ENCODE data around the gene GPR84. TPM values are rescaled to one million over a fixed set of nuclear protein-coding genes. Genes with fewer than 3 reads are reported as not detected.

GPR84 gene
- polyA plus RNA-seq, 2 of the 4 experiments (the other 2 are of a cell fraction), result not detected

GRCh38 chr12:54388237-54389133 lies 24.2 kb upstream of the GPR84 start:
- Histone ChIP-seq H3K4me1 (peaks cover 22% of the 10 kb centered on the region; the same call in 2 of the 3 replicates), H3K4me3 (no peak overlapping the region), H3K9me3 (no peaks in the 10 kb centered on the region), H3K4me2 (no peak overlapping the region), H3K27ac (no peak overlapping the region)
- ChIA-PET CTCF (interaction anchor here (0.6 to 11.5 kb wide), 9 partner anchors 9 to 1469 kb away, joined by 3 to 224 read pairs (median 4); no protein-coding TSS in a partner anchor), POLR2A (no interaction called here)
- 70% methylated on average over 4 of the region's 4 CpGs for WGBS (ENCODE audit: missing lambda C conversion rate)
- TF ChIP-seq RCOR1 (IDR thresholded peaks at IDR 0.05; ENCODE audit: low read depth, low read length) (no peak), HDAC2 (IDR thresholded peaks at IDR 0.05) (no peak), HES2 (IDR thresholded peaks at IDR 0.05) (no peak), MAFK (IDR thresholded peaks at IDR 0.05; ENCODE audit: partially characterized antibody) (no peak), RAD21 (conservative IDR thresholded peaks at IDR 0.05 in 1 of 2, IDR thresholded peaks at IDR 0.05 in 1 of 2) (no peak), KDM1A (IDR thresholded peaks at IDR 0.05; ENCODE audit: low read depth) (no peak), CBX8 (IDR thresholded peaks at IDR 0.05) (no peak), CTCF (IDR thresholded peaks at IDR 0.05) (no peak), EHF (CRISPR knock-in tag; IDR thresholded peaks at IDR 0.05) (no peak), SMC3 (IDR thresholded peaks at IDR 0.05) (no peak)
- ATAC-seq (no peak), FAIRE-seq (no peak), DNase-seq (ENCODE audit: low read depth in 1 of 2, low spot score in 1 of 2) (no peak)

- DNase-seq (ENCODE audit: low read depth in 1 of 2, low spot score in 1 of 2) (no peak), FAIRE-seq (no peak), ATAC-seq (no peak)
- Histone ChIP-seq H3K9me3 (no peaks in the 10 kb centered on the region), H3K4me3 (no peak overlapping the region), H3K4me1 (peaks cover 35% of the 10 kb centered on the region; the same call in 2 of the 3 replicates), H3K4me2 (no peak overlapping the region), H3K27ac (no peak overlapping the region)
- ChIA-PET POLR2A (no interaction called here), CTCF (interaction anchor here (1.0 to 11.5 kb wide), 8 partner anchors 8 to 167 kb away, joined by 3 to 224 read pairs (median 9); no protein-coding TSS in a partner anchor)
- WGBS (ENCODE audit: missing lambda C conversion rate), result 84% methylated on average over 3 of the region's 3 CpGs
- TF ChIP-seq E2F6 (IDR thresholded peaks at IDR 0.05; ENCODE audit: borderline replicate concordance, low read depth), result no peak
- no peak for TF ChIP-seq ZSCAN20 (CRISPR knock-in tag; IDR thresholded peaks at IDR 0.05)
- no peak for TF ChIP-seq ZFP36 (IDR thresholded peaks at IDR 0.05; ENCODE audit: borderline replicate concordance, partially characterized antibody)
- no peak for TF ChIP-seq JUNB (IDR thresholded peaks at IDR 0.05)
- no peak for TF ChIP-seq REST (IDR thresholded peaks at IDR 0.05)
- TF ChIP-seq EHMT2 (IDR thresholded peaks at IDR 0.05; ENCODE audit: low read depth), result no peak
- TF ChIP-seq HEYL (CRISPR knock-in tag; IDR thresholded peaks at IDR 0.05), result no peak
- no peak for TF ChIP-seq KDM5A (IDR thresholded peaks at IDR 0.05)
- no peak for TF ChIP-seq ZNF302 (CRISPR knock-in tag; IDR thresholded peaks at IDR 0.05)
- TF ChIP-seq BCL3 (IDR thresholded peaks at IDR 0.05), result no peak
- TF ChIP-seq HOXB13 (CRISPR knock-in tag; IDR thresholded peaks at IDR 0.05; ENCODE audit: low read depth), result no peak
- TF ChIP-seq SREBF2 (IDR thresholded peaks at IDR 0.05), result no peak
- TF ChIP-seq NPAS2 (CRISPR knock-in tag; IDR thresholded peaks at IDR 0.05; ENCODE audit: borderline replicate concordance), result no peak
- no peak for TF ChIP-seq HDAC2 (IDR thresholded peaks at IDR 0.05)
Observed at GRCh38 chr12:54387114-54387467, 22.8 kb upstream of the GPR84 start.
